BE2C (cell line): ENCODE results near the gene PAX3.

ENCODE experiments used
- DNase-seq: peaks from one replicate; pipeline ENCODE4 v3.0.0-alpha.2; 2020
- H3K27me3 ChIP-seq: fragments of 250-450 bp; sonication (Bioruptor Pico); 2 replicates; pipeline ENCODE4 v1.5.1; 2020; ENCODE audit warnings: mild to moderate bottlenecking
- H3K36me3 ChIP-seq: fragments of 250-450 bp; sonication (Bioruptor Pico); 2 replicates; pipeline ENCODE4 v1.5.1; 2020; ENCODE audit warnings: mild to moderate bottlenecking
- H3K4me1 ChIP-seq: fragments of 250-450 bp; sonication (Bioruptor Pico); 2 replicates; pipeline ENCODE4 v1.5.1; 2020
- H3K4me3 ChIP-seq: 2 replicates; pipeline ENCODE4 v1.5.1; 2011; ENCODE audit warnings: low read depth, low read length
- H3K9me3 ChIP-seq: fragments of 250-450 bp; sonication (Bioruptor Pico); 2 replicates; pipeline ENCODE4 v1.5.1; 2020
- TF ChIP-seq, protein P1 (sequence below): IDR thresholded peaks from 2 replicates; pipeline ENCODE4 v1.5.1; 2012; ENCODE audit warnings: mild to moderate bottlenecking, low read depth, low read length

PAX3 gene

DNA sequence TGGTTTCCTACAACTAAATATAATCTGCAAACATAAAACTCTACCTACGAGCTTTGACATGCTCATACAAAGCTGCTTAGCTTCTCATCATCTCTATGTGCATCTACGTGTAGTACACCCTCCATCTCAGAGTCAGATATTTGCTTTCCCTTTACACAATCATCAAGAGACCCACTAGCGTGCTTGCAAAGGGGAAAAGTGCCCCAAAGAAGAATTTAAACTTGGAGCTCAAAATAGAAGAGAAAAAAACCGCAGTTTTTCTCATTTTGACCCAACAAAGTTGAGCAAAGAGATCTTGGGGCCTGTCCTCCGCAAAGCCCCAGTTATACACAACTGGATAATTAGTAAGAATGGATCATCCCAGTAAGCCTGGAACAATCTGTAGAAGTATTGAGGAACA, 104.1 kb downstream of the PAX3 start:
- no peak overlapping the region for H3K4me3 ChIP-seq
- H3K4me1 ChIP-seq: no peaks in the 10 kb centered on the region
- DNase-seq: no peak
- no peaks in the 10 kb centered on the region for H3K9me3 ChIP-seq
- no peaks in the 10 kb centered on the region for H3K36me3 ChIP-seq
- no peaks in the 10 kb centered on the region; the same call in 1 of the 2 replicates for H3K27me3 ChIP-seq
- TF ChIP-seq, protein P1, sequence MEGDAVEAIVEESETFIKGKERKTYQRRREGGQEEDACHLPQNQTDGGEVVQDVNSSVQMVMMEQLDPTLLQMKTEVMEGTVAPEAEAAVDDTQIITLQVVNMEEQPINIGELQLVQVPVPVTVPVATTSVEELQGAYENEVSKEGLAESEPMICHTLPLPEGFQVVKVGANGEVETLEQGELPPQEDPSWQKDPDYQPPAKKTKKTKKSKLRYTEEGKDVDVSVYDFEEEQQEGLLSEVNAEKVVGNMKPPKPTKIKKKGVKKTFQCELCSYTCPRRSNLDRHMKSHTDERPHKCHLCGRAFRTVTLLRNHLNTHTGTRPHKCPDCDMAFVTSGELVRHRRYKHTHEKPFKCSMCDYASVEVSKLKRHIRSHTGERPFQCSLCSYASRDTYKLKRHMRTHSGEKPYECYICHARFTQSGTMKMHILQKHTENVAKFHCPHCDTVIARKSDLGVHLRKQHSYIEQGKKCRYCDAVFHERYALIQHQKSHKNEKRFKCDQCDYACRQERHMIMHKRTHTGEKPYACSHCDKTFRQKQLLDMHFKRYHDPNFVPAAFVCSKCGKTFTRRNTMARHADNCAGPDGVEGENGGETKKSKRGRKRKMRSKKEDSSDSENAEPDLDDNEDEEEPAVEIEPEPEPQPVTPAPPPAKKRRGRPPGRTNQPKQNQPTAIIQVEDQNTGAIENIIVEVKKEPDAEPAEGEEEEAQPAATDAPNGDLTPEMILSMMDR: no peak

DNA sequence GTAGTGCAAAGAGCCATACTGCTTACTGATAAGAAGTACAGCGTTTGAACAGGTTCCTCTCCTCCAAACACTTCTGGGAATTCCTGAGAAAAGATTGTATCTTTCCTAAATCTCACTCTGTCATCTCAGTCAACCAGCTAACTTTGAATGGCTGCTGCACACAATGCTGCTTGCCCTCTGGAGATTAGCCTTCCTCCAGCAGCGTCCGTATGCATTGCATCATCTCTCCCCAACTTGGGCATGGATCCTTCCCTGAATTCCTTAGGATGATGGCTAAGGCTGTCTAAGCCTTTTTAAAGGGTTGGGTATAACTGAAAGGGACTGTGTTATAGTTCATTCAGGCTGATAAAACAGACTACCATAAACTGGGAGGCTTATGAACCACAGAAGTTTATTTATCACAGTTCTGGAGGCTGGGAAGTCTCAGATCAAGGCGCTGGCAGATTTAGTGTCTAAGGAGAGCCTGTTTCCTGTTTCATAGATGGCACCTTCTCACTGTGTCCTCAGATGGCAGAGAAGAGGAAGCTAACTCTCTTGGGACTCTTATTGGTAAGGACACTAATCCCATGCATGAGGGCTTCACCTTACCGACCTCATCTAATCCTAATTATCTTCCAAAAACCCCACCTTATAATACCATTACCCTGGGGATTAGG, 105.3 kb downstream of the PAX3 start:
- DNase-seq: no peak
- TF ChIP-seq, protein P1: no peak
- Histone ChIP-seq H3K27me3 (no peaks in the 10 kb centered on the region; the same call in 1 of the 2 replicates), H3K4me1 (no peaks in the 10 kb centered on the region), H3K4me3 (no peak overlapping the region), H3K36me3 (no peaks in the 10 kb centered on the region), H3K9me3 (no peaks in the 10 kb centered on the region)

DNA sequence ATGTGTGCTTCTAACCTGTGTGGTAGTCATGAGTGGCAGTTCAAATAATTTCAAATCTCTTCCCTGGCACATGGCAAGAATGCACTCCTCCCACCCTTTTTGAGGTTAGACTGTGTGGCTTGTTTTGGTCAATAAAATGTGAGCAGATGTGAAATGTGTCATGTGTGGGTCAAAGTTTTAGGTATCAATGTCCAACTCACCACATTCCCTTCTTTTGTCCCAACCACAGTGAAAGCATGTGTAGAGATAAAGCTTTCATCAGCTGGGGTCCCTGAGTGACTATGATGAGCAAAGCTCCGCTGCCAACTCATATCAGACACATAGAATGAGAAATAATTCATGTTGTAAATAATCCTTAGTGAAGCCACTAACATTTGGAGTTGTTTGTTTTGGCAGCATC, 118.2 kb downstream of the PAX3 start:
- no peak overlapping the region for H3K4me3 ChIP-seq
- no peaks in the 10 kb centered on the region for H3K36me3 ChIP-seq
- H3K4me1 ChIP-seq: no peaks in the 10 kb centered on the region
- DNase-seq: no peak
- no peaks in the 10 kb centered on the region for H3K9me3 ChIP-seq
- TF ChIP-seq, protein P1: no peak
- peaks cover 23% of the 10 kb centered on the region for H3K27me3 ChIP-seq

DNA sequence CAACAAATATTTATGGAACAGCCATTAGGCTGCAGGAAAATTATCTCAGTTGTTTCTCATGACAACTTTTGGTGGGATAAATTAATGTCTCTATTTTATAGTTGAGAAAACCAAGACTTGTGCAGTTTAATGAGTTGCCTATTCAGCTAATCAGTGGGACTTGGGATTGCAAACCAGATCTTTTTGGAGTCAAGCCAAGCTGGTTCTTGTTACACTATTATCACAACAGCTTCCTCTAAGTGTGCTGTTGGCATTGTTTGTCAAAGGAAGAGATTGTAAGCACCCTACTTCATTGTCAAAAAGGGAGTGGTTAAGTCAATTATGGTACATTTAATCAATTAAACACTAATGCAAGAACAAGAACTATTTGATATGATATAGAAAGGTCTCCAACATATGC, 119.2 kb downstream of the PAX3 start:
- H3K9me3 ChIP-seq: no peaks in the 10 kb centered on the region
- no peak for DNase-seq
- H3K36me3 ChIP-seq: no peaks in the 10 kb centered on the region
- H3K4me3 ChIP-seq: no peak overlapping the region
- peaks cover 28% of the 10 kb centered on the region for H3K27me3 ChIP-seq
- TF ChIP-seq, protein P1: no peak
- no peaks in the 10 kb centered on the region for H3K4me1 ChIP-seq

DNA sequence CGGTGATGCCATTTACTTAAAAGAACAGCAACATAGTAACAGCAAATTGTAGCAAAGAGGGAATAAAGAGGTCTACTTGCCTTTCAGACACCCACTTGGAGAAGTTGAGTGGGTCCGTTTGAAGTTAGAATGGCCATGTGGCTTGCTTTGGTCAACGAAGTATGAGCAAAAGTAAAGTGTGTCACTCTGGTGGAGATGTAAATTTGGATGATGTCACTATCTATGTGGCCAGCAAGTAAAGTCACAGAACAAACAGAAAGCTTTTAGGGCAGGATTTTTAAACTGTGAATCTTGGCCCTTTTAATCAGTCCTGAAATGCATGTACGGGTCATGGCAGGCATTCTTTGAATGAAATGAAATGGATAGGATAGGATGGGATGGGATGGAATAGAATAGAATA, 120.3 kb downstream of the PAX3 start:
- H3K4me3 ChIP-seq: no peak overlapping the region
- H3K4me1 ChIP-seq: no peaks in the 10 kb centered on the region
- no peak for DNase-seq
- H3K9me3 ChIP-seq: no peaks in the 10 kb centered on the region
- no peaks in the 10 kb centered on the region for H3K36me3 ChIP-seq
- H3K27me3 ChIP-seq: peaks cover 33% of the 10 kb centered on the region
- TF ChIP-seq, protein P1: no peak

DNA sequence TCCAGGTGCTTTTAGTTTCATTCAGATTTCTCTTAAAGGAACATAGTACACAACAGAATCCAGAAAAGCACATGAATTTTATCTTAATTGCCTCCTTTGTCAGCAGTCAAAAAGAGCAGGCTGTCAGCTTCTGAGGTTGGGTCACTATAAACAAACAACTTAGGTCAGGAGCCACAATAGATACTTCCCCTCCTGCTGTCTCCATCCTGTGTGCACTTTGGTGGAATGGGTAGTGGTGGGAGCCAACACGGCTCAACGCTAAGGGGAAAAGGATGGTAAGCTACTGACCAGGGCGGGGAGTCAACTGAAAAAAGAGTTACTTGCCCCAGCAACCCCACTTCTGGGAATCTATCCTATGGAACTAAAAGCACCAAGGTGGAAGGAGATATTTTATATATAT, 121.9 kb downstream of the PAX3 start:
- DNase-seq: no peak
- TF ChIP-seq, protein P1: no peak
- H3K27me3 ChIP-seq: peaks cover 25% of the 10 kb centered on the region

More for the DNA sequence above, 121.9 kb downstream of the PAX3 start:
- H3K9me3 ChIP-seq: no peaks in the 10 kb centered on the region
- H3K36me3 ChIP-seq: no peaks in the 10 kb centered on the region
- H3K4me3 ChIP-seq: no peak overlapping the region
- no peaks in the 10 kb centered on the region for H3K4me1 ChIP-seq
